Body of pancreas (tissue), 4 donors: ENCODE results near the gene FBXO38. TPM values are rescaled to one million over a fixed set of nuclear protein-coding genes. Genes with fewer than 3 reads are reported as not detected.

ENCODE experiments used
- ATAC-seq: fragments of 150-250 bp; one replicate; pipeline ENCODE4 v1.9.1; 2016
- DNase-seq, 4 donors: peaks; one replicate each; pipeline ENCODE4 v3.0.0-alpha.2; 2019
- H3K27ac ChIP-seq, 4 donors: fragments of 200-600 bp; sonication (generic); 1 replicate in 3 of 4; 2 replicates in 1 of 4; pipeline versions ENCODE4 v1.5.1 to v1.6.1; 2016 to 2019; ENCODE audit warnings: mild to moderate bottlenecking in 1 of 4, mixed read lengths in 1 of 4, moderate library complexity in 1 of 4
- H3K27me3 ChIP-seq, 2 donors: fragments of 200-600 bp; sonication (generic); one replicate each; pipeline ENCODE4 v1.6.0; 2016; ENCODE audit warnings: mild to moderate bottlenecking in 1 of 2
- H3K36me3 ChIP-seq, 2 donors: fragments of 200-600 bp; sonication (generic); replicated peaks in 1 of 2; 2 replicates each; pipeline ENCODE4 v1.5.1; 2016; ENCODE audit warnings: low read depth in 2 of 2; ENCODE audit not compliant: insufficient read depth in 1 of 2
- H3K4me1 ChIP-seq: fragments of 200-600 bp; sonication (generic); one replicate; pipeline ENCODE4 v1.6.0; 2016
- H3K4me3 ChIP-seq, 2 donors: fragments of 200-600 bp; sonication (generic); 1 replicate in 1 of 2; 2 replicates in 1 of 2; pipeline ENCODE4 v1.5.1; 2016 to 2019
- H3K9me3 ChIP-seq, 3 donors: fragments of 200-600 bp; sonication (generic); 1 replicate in 2 of 3; 2 replicates in 1 of 3; pipeline ENCODE4 v1.5.1; 2016
- POLR2A ChIP-seq, 3 donors: fragments of 450-650 bp; IDR thresholded peaks; one replicate each; pipeline ENCODE4 v1.6.1; 2016; ENCODE audit warnings: antibody characterized with exemption in 3 of 3, mild to moderate bottlenecking in 2 of 3
- WGBS, 2 donors: methylation state at CpG; one replicate each; pipeline ENCODE4 v1.1.5; 2017; 5-methylcytosine and 5-hydroxymethylcytosine counted together
- intact Hi-C: fragments of 100-400 bp; cut with DNase I; formaldehyde crosslinking; loops from one replicate; pipeline ENCODE4 v1.15.1; 2023
- total RNA-seq, 2 donors: library from RNA; depleted of rRNA; stranded (reverse); fragments of >200 nt; gene quantifications; one replicate each; pipeline ENCODE4 v1.1.0, GENCODE V29; 2016
- TF ChIP-seq, protein P1 (sequence below), 7 experiments: fragments of 450-650 bp in 4 of 7; fragments of 200-600 bp in 3 of 7; sonication (generic) in 3 of 7; IDR thresholded peaks; one replicate each; pipeline ENCODE4 v1.5.1; 2016 to 2019; ENCODE audit warnings: antibody characterized with exemption in 7 of 7

The FBXO38 gene
- total RNA-seq, 2 donors from 2014 or later = 37.9 to 45.7 TPM

DNA sequence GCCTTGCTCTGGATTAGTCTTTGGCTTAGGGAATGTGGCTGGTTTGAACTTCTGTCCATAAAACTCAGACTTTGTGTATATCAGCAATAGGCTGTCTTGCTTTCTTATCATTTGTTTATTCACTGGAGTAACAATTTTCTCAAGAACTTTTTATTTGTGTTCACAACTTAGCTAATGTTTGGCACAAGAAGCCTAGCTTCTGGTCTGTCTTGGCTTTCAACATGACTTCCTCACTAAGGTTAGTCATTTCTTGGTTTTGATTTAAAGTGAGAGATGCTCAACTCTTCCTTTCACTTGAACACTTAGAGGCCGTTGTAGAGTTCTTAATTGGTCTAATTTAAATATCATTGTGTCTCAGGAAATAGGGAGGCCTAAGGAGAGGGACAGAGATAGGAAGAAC is 4.9 kb downstream of the FBXO38 start:
- peak in 1 of 4 donors; percentile 3 for DNase-seq
- H3K36me3 ChIP-seq = no peaks in the 10 kb centered on the region
- ATAC-seq = no peak
- no peaks in the 10 kb centered on the region for H3K27me3 ChIP-seq
- WGBS, 2 donors = 61 to 67% methylated on average over 1 of the region's 1 CpG
- no peak overlapping the region for H3K4me3 ChIP-seq
- intact Hi-C loops = no loop called here
- TF ChIP-seq, protein P1, sequence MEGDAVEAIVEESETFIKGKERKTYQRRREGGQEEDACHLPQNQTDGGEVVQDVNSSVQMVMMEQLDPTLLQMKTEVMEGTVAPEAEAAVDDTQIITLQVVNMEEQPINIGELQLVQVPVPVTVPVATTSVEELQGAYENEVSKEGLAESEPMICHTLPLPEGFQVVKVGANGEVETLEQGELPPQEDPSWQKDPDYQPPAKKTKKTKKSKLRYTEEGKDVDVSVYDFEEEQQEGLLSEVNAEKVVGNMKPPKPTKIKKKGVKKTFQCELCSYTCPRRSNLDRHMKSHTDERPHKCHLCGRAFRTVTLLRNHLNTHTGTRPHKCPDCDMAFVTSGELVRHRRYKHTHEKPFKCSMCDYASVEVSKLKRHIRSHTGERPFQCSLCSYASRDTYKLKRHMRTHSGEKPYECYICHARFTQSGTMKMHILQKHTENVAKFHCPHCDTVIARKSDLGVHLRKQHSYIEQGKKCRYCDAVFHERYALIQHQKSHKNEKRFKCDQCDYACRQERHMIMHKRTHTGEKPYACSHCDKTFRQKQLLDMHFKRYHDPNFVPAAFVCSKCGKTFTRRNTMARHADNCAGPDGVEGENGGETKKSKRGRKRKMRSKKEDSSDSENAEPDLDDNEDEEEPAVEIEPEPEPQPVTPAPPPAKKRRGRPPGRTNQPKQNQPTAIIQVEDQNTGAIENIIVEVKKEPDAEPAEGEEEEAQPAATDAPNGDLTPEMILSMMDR (IDR thresholded peaks at IDR 0.05) = no peak
- no peak for TF ChIP-seq POLR2A (IDR thresholded peaks at IDR 0.05)
- peaks cover 55% of the 10 kb centered on the region for H3K4me1 ChIP-seq
- H3K9me3 ChIP-seq = no peaks in the 10 kb centered on the region
- H3K27ac ChIP-seq = peak overlapping the region in 1 of 4 donors; percentile 14

GRCh38 chr5:148390914-148391313 is 7.2 kb downstream of the FBXO38 start:
- no peak for ATAC-seq
- H3K4me3 ChIP-seq = no peak overlapping the region
- intact Hi-C loops = no loop called here
- H3K36me3 ChIP-seq = no peaks in the 10 kb centered on the region
- H3K27ac ChIP-seq = no peak overlapping the region
- no peaks in the 10 kb centered on the region for H3K27me3 ChIP-seq
- no peaks in the 10 kb centered on the region for H3K9me3 ChIP-seq
- TF ChIP-seq POLR2A (IDR thresholded peaks at IDR 0.05) = no peak
- TF ChIP-seq, protein P1 (IDR thresholded peaks at IDR 0.05) = no peak
- WGBS, 2 donors = 68 to 82% methylated on average over 5 of the region's 5 CpGs
- H3K4me1 ChIP-seq = peaks cover 59% of the 10 kb centered on the region
- no peak for DNase-seq

- TF ChIP-seq, protein P1 (IDR thresholded peaks at IDR 0.05) = no peak
- TF ChIP-seq POLR2A (IDR thresholded peaks at IDR 0.05) = no peak
- Histone ChIP-seq H3K36me3 (no peaks in the 10 kb centered on the region), H3K4me3 (no peak overlapping the region), H3K9me3 (no peaks in the 10 kb centered on the region), H3K27ac (no peak overlapping the region), H3K4me1 (peaks cover 54% of the 10 kb centered on the region), H3K27me3 (no peaks in the 10 kb centered on the region)
- ATAC-seq (no peak), DNase-seq (no peak)
- WGBS, 2 donors = 29% methylated on average over 1 of the region's 1 CpG
- intact Hi-C loops = no loop called here
These were observed 7.7 kb downstream of the FBXO38 start for GRCh38 chr5:148391422-148391821.

GRCh38 chr5:148393390-148393741 is 9.6 kb downstream of the FBXO38 start:
- Histone ChIP-seq H3K4me1 (peaks cover 53% of the 10 kb centered on the region), H3K27ac (no peak overlapping the region), H3K27me3 (no peaks in the 10 kb centered on the region), H3K4me3 (no peak overlapping the region), H3K9me3 (no peaks in the 10 kb centered on the region), H3K36me3 (no peaks in the 10 kb centered on the region)
- intact Hi-C loops = no loop called here
- WGBS, 2 donors = 36 to 47% methylated on average over 3 of the region's 3 CpGs
- no peak for ATAC-seq
- no peak for TF ChIP-seq POLR2A (IDR thresholded peaks at IDR 0.05)
- TF ChIP-seq, protein P1 (IDR thresholded peaks at IDR 0.05) = no peak
- DNase-seq = no peak

DNA sequence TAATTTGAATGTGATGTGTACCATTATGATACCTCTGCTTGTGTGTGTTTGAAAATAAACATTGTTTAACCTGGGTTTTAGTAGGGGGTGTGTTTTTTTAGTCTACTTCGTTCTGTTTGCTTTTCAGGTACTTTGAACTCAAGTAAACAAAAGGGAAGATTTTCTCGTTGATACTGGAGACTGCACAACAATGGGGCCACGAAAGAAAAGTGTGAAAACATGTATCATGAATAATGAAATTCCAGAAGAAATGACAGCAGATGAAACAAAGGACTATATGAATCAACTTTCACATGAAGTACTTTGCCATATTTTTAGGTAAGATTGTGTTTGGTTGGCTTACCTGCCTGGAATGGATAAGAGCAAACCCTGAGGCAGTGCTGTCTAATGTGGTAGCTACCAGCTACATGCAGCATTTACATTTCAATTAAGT is 10.8 kb downstream of the FBXO38 start:
- 19 to 25% methylated on average over 3 of the region's 3 CpGs for WGBS, 2 donors
- ATAC-seq = no peak
- H3K4me1 ChIP-seq = peaks cover 56% of the 10 kb centered on the region

More for the DNA sequence above, 10.8 kb downstream of the FBXO38 start:
- no peak for TF ChIP-seq POLR2A (IDR thresholded peaks at IDR 0.05)
- TF ChIP-seq, protein P1 (IDR thresholded peaks at IDR 0.05) = no peak
- Histone ChIP-seq H3K9me3 (no peaks in the 10 kb centered on the region), H3K4me3 (no peak overlapping the region), H3K27me3 (no peaks in the 10 kb centered on the region), H3K27ac (peak overlapping the region in 2 of 4 donors; percentile 24 to 45), H3K36me3 (peaks cover 0 to 1% of the 10 kb centered on the region in 2 donors)
- DNase-seq = no peak
- intact Hi-C loops = no loop called here
